DND-41 (cell line): ENCODE measurements around the gene FXYD6.

ENCODE experiments used
- ATAC-seq: fragments of 200-7000 bp; cut with Tn5 transposase; 3 replicates; pipeline ENCODE4 v1.9.1; 2021; ENCODE audit warnings: low read depth; ENCODE audit not compliant: insufficient read depth
- DNase-seq: peaks from one replicate; pipeline ENCODE4 v3.0.0-alpha.2; 2020
- H2AFZ ChIP-seq: 2 replicates; pipeline ENCODE4 v1.6.0; 2012; ENCODE audit warnings: low read depth, low read length
- H3K27ac ChIP-seq: 2 replicates; pipeline ENCODE4 v1.5.1; 2012; ENCODE audit warnings: low read length, inconsistent platforms
- H3K27me3 ChIP-seq: fragments of 200-600 bp; sonication (generic); 2 replicates; pipeline ENCODE4 v1.6.0; 2012; ENCODE audit warnings: low read length, mild to moderate bottlenecking, inconsistent platforms; ENCODE audit not compliant: insufficient read depth, poor library complexity
- H3K36me3 ChIP-seq: 2 replicates; pipeline ENCODE4 v1.5.1; 2012; ENCODE audit warnings: low read length, inconsistent platforms; ENCODE audit not compliant: insufficient read depth
- H3K4me1 ChIP-seq: 2 replicates; pipeline ENCODE4 v1.5.1; 2012; ENCODE audit warnings: mild to moderate bottlenecking, low read length; ENCODE audit not compliant: insufficient read depth
- H3K4me2 ChIP-seq: 2 replicates; pipeline ENCODE4 v1.6.0; 2012; ENCODE audit warnings: mild to moderate bottlenecking, moderate library complexity, low read length, inconsistent platforms; ENCODE audit not compliant: insufficient read depth
- H3K4me3 ChIP-seq, 2 experiments: fragments of 200-600 bp in 1 of 2; shearing (Covaris generic) in 1 of 2; 2 replicates each; pipeline ENCODE4 v1.5.1; 2012 to 2016; ENCODE audit warnings: inconsistent platforms in 2 of 2, low read length in 2 of 2, mild to moderate bottlenecking in 2 of 2, low read depth in 1 of 2, moderate library complexity in 1 of 2
- H3K79me2 ChIP-seq: 2 replicates; pipeline ENCODE4 v1.6.0; 2012; ENCODE audit warnings: low read length, inconsistent platforms; ENCODE audit not compliant: insufficient read depth
- H3K9ac ChIP-seq: 2 replicates; pipeline ENCODE4 v1.6.0; 2012; ENCODE audit warnings: low read depth, mild to moderate bottlenecking, inconsistent platforms, low read length, moderate library complexity
- H3K9me3 ChIP-seq: 2 replicates; pipeline ENCODE4 v1.5.1; 2012; ENCODE audit warnings: low read length, moderate library complexity, mild to moderate bottlenecking, inconsistent platforms; ENCODE audit not compliant: insufficient read depth, severe bottlenecking
- H4K20me1 ChIP-seq: 2 replicates; pipeline ENCODE4 v1.6.0; 2012; ENCODE audit warnings: low read length; ENCODE audit not compliant: insufficient read depth
- EZH2 ChIP-seq: IDR thresholded peaks from 3 replicates; pipeline ENCODE4 v1.6.1; 2012; ENCODE audit warnings: borderline replicate concordance, low read depth, mild to moderate bottlenecking, moderate library complexity, low read length, inconsistent platforms; ENCODE audit not compliant: severe bottlenecking
- TF ChIP-seq, protein P1 (sequence below): IDR thresholded peaks from 2 replicates; pipeline ENCODE4 v1.5.1; 2012; ENCODE audit warnings: borderline replicate concordance, low read length, moderate library complexity, mild to moderate bottlenecking; ENCODE audit not compliant: poor library complexity, severe bottlenecking; ENCODE audit errors: extremely low read depth

The FXYD6 gene

DNA sequence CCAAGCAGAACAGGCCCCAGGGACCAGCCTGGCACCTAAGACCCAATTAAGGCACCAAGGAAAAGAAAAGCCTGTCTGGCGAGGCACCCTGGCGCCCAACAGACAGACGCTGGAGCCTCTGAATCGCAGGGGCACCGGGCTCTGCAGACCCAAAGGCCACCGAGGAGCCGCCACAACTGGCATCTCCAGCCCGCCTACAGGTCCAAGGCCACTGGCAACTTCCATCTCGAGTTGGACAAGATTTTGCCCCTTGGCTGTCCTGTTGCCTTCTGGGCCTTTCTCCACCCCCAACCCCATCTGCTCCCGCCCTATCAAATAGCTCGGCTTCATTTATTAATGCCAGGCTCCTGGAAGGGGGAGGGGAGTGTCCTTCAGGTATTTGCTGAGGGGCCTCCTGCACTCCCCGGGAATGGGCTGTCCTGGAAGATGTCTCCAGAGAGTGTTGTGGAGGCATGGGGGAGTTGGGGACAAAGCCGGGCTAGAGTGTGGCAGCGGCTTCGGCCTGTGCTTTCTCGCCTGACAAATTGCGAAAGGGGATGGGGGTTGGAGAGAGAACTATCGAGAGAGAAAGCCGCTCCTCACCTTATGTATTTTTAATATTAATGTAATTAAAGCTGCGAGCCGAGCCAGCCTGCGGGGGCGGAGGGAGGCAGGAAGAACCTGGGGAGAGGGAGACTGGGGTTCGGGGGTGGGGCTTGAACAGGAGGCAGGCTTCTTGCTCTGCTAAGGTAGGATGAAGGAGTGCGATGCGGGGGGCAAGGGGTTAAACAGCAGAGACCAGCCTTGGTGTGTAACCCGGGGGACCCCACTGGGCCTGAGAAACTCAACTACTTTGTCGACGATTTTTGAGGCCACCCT, 81.5 kb downstream of the FXYD6 start:
- Histone ChIP-seq H3K4me2 (no peak overlapping the region), H3K27ac (no peak overlapping the region), H2AFZ (no peak overlapping the region), H3K4me3 (no peak overlapping the region), H3K36me3 (peaks cover 3% of the 10 kb centered on the region; the same call in 1 of the 2 replicates), H3K79me2 (no peaks in the 10 kb centered on the region), H3K4me1 (no peaks in the 10 kb centered on the region), H3K9me3 (no peaks in the 10 kb centered on the region), H3K27me3 (no peaks in the 10 kb centered on the region), H3K9ac (no peak overlapping the region), H4K20me1 (peaks cover 7% of the 10 kb centered on the region; the same call in 1 of the 2 replicates)
- DNase-seq = no peak
- ATAC-seq = no peak
- TF ChIP-seq EZH2 = no peak
- TF ChIP-seq, protein P1, sequence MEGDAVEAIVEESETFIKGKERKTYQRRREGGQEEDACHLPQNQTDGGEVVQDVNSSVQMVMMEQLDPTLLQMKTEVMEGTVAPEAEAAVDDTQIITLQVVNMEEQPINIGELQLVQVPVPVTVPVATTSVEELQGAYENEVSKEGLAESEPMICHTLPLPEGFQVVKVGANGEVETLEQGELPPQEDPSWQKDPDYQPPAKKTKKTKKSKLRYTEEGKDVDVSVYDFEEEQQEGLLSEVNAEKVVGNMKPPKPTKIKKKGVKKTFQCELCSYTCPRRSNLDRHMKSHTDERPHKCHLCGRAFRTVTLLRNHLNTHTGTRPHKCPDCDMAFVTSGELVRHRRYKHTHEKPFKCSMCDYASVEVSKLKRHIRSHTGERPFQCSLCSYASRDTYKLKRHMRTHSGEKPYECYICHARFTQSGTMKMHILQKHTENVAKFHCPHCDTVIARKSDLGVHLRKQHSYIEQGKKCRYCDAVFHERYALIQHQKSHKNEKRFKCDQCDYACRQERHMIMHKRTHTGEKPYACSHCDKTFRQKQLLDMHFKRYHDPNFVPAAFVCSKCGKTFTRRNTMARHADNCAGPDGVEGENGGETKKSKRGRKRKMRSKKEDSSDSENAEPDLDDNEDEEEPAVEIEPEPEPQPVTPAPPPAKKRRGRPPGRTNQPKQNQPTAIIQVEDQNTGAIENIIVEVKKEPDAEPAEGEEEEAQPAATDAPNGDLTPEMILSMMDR = no peak

DNA sequence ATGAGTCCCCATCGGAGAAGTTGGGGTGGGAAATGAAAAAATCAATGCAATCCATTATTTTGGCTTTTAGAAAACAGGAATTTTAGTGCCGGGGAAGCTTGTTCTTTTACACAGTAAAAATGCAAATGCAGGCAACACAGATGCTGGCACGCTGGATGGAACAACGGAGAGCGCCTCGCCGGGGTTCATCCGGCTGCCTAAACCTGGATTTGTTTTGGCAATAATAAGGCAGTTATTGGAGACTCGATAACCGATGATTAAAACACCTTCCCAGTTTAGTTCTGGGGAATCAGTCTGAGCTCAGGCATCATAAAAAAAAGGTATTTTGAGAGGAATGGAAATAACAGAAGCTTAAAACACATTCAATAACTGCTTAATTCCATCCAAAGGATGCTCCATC, 82.3 kb downstream of the FXYD6 start:
- H3K27me3 ChIP-seq = no peaks in the 10 kb centered on the region
- no peak for ATAC-seq
- no peak for TF ChIP-seq EZH2
- TF ChIP-seq, protein P1 = no peak

DNA sequence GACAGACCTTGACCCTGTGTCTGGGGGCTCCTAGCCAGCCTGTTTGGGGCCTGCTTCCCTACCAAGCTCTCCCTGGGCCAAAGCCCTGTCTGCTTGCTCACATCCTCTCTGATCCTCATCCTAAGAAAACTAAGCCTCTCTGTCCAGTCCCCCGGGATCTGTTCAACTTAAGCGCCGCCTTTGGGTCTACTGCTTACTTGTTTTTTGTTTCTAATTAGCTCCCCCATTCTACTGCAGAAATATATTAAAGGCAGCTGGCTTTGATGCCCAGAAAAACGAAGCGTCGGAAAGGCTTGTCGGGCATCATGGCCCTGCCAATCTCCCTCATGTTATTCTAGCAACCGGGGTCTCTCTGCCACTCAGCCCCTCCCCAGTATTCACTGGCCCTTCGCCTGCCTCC, 82.9 kb downstream of the FXYD6 start:
- Histone ChIP-seq H2AFZ (no peak overlapping the region), H4K20me1 (no peaks in the 10 kb centered on the region; the same call in 1 of the 2 replicates), H3K36me3 (no peaks in the 10 kb centered on the region; the same call in 1 of the 2 replicates), H3K4me2 (no peak overlapping the region), H3K4me3 (no peak overlapping the region), H3K9ac (no peak overlapping the region), H3K79me2 (no peaks in the 10 kb centered on the region), H3K27me3 (no peaks in the 10 kb centered on the region), H3K9me3 (no peaks in the 10 kb centered on the region), H3K4me1 (no peaks in the 10 kb centered on the region), H3K27ac (no peak overlapping the region)
- DNase-seq (no peak), ATAC-seq (no peak)
- TF ChIP-seq EZH2 = no peak

More for the DNA sequence above, 82.3 kb downstream of the FXYD6 start:
- no peak for DNase-seq
- Histone ChIP-seq H3K79me2 (no peaks in the 10 kb centered on the region), H3K4me2 (no peak overlapping the region), H3K36me3 (no peaks in the 10 kb centered on the region; the same call in 1 of the 2 replicates), H4K20me1 (peaks cover 2% of the 10 kb centered on the region; the same call in 1 of the 2 replicates), H3K9me3 (no peaks in the 10 kb centered on the region), H3K9ac (no peak overlapping the region), H2AFZ (no peak overlapping the region), H3K4me3 (no peak overlapping the region), H3K27ac (no peak overlapping the region), H3K4me1 (no peaks in the 10 kb centered on the region)

DNA sequence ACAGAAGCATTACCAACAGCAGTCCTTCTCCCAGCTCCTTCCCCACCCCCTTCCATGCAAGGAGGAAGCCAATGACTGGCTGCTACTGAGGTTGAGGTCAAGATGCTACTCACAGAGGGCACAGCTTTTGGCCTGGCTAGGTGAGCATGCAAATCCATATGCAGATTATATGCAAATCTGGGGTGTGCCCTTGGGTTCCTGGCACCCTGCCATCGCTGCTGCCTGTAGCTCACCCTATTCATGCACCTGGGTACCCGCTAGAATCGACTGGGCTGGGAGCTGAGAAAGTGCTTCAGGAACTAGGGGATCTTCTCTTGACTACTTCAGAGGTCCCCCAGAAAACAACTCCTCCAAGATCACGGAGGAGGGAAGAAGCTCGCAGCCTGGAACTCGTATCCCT, 83.5 kb downstream of the FXYD6 start:
- Histone ChIP-seq H3K79me2 (no peaks in the 10 kb centered on the region), H3K36me3 (no peaks in the 10 kb centered on the region; the same call in 1 of the 2 replicates), H3K27me3 (no peaks in the 10 kb centered on the region), H3K4me2 (no peak overlapping the region), H3K4me1 (no peaks in the 10 kb centered on the region), H3K9ac (no peak overlapping the region), H3K4me3 (no peak overlapping the region), H3K27ac (no peak overlapping the region), H2AFZ (no peak overlapping the region), H3K9me3 (no peaks in the 10 kb centered on the region), H4K20me1 (no peaks in the 10 kb centered on the region; the same call in 1 of the 2 replicates)
- no peak for ATAC-seq
- TF ChIP-seq, protein P1 = no peak
- TF ChIP-seq EZH2 = no peak
- no peak for DNase-seq
